GM18526 (cell line): ENCODE results near the gene FMO1.

Experiments
- POLR2A ChIP-seq: IDR thresholded peaks from 3 replicates; pipeline ENCODE4 v1.6.1; 2011; ENCODE audit not compliant: insufficient read length; ENCODE audit errors: extremely low read depth

FMO1 gene

GRCh38 chr1:171248302-171248701 lies at the start of gene FMO1:
TSS of gene FMO1 (plus strand) at chr1:171248494. CDS start at chr1:171258088, 9,594 bp downstream.
- no peak for TF ChIP-seq POLR2A

- no peak for TF ChIP-seq POLR2A
Observed at GRCh38 chr1:171204296-171204695, 44.0 kb upstream of the FMO1 start.

GRCh38 chr1:171206204-171206977 lies 41.9 kb upstream of the FMO1 start:
- no peak for TF ChIP-seq POLR2A

GRCh38 chr1:171206978-171207355 lies 41.3 kb upstream of the FMO1 start:
- no peak for TF ChIP-seq POLR2A

- no peak for TF ChIP-seq POLR2A
Observed at GRCh38 chr1:171207377-171207776, 40.9 kb upstream of the FMO1 start.

- TF ChIP-seq POLR2A, result no peak
Observed at GRCh38 chr1:171210355-171210754, 37.9 kb upstream of the FMO1 start.

- no peak for TF ChIP-seq POLR2A
Observed at GRCh38 chr1:171212607-171213351, 35.5 kb upstream of the FMO1 start.

- TF ChIP-seq POLR2A, result no peak
Observed at GRCh38 chr1:171213559-171214454, 34.5 kb upstream of the FMO1 start.

GRCh38 chr1:171217658-171218443 lies 30.4 kb upstream of the FMO1 start:
- no peak for TF ChIP-seq POLR2A

- no peak for TF ChIP-seq POLR2A
Observed at GRCh38 chr1:171218661-171219060, 29.6 kb upstream of the FMO1 start.

- no peak for TF ChIP-seq POLR2A
Observed at GRCh38 chr1:171219346-171220080, 28.8 kb upstream of the FMO1 start.

- no peak for TF ChIP-seq POLR2A
Observed at GRCh38 chr1:171220081-171220420, 28.2 kb upstream of the FMO1 start.

GRCh38 chr1:171220581-171221054 lies 27.7 kb upstream of the FMO1 start:
- TF ChIP-seq POLR2A, result no peak
